ENCODE data around the gene OAF. TPM values are rescaled to one million over a fixed set of nuclear protein-coding genes. Genes with fewer than 3 reads are reported as not detected.
A peak's percentile ranks its signal among the peaks of the same experiment; 100 is the strongest.

Gene OAF
- total and polyA plus RNA-seq, 9 donors, result 26.6 to 170 (median 66.3) TPM

DNA sequence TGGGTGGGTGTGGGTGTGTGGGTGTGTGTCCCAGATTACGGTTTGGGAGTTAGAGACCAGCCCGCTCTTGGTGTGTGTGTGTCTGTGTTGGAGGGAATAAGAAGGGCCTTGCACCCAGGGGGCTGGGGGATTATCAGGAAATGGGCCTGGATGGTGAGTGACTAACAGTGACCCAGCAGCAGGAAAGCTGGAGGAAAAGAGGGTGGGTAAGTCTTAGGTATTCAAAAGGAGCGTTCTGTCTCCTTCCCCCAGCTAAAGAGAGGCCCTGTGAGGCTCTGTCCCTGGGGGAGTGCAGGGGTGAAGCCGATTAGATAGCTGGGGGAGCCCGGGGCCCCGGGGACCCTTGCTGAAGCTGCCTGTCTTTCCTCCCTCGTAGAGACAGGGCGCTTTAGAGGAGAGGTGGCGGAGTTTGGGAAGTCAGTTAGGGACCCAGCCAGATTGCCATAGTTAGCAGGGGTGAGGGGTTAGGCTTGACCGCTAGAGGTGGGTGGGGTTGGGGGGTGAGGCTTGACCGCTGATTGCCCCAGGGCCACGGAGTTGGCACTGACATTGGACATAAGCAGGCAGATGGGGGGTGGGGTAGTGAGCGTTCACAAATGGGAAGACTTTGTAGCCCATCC is 1.5 kb downstream of the OAF start:
- Histone ChIP-seq H3K4me1 (ENCODE audit: insufficient read depth) (peaks cover 24% of the 10 kb centered on the region), H3K27ac (peak overlapping the region; percentile 58 to 89), H3K27me3 (no peaks in the 10 kb centered on the region), H3K36me3 (no peaks in the 10 kb centered on the region), H3K4me3 (peak overlapping the region; percentile 63), H3K9me3 (no peaks in the 10 kb centered on the region)
- WGBS, 3 donors, result 10 to 24% (median 15%) methylated on average over 13 of the region's 13 CpGs
- intact Hi-C loops (cut with DNase I), result no loop called here
- TF ChIP-seq EP300 (IDR thresholded peaks at IDR 0.05), result no peak
- TF ChIP-seq, protein P1, sequence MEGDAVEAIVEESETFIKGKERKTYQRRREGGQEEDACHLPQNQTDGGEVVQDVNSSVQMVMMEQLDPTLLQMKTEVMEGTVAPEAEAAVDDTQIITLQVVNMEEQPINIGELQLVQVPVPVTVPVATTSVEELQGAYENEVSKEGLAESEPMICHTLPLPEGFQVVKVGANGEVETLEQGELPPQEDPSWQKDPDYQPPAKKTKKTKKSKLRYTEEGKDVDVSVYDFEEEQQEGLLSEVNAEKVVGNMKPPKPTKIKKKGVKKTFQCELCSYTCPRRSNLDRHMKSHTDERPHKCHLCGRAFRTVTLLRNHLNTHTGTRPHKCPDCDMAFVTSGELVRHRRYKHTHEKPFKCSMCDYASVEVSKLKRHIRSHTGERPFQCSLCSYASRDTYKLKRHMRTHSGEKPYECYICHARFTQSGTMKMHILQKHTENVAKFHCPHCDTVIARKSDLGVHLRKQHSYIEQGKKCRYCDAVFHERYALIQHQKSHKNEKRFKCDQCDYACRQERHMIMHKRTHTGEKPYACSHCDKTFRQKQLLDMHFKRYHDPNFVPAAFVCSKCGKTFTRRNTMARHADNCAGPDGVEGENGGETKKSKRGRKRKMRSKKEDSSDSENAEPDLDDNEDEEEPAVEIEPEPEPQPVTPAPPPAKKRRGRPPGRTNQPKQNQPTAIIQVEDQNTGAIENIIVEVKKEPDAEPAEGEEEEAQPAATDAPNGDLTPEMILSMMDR (IDR thresholded peaks at IDR 0.05), result no peak
- TF ChIP-seq POLR2A (IDR thresholded peaks at IDR 0.05), result no peak
- DNase-seq, result no peak

GRCh38 chr11:120212926-120213325 is 2.1 kb downstream of the OAF start:
- TF ChIP-seq EP300 (IDR thresholded peaks at IDR 0.05) (no peak), POLR2A (IDR thresholded peaks at IDR 0.05) (no peak)
- TF ChIP-seq, protein P1 (IDR thresholded peaks at IDR 0.05), result no peak

DNA sequence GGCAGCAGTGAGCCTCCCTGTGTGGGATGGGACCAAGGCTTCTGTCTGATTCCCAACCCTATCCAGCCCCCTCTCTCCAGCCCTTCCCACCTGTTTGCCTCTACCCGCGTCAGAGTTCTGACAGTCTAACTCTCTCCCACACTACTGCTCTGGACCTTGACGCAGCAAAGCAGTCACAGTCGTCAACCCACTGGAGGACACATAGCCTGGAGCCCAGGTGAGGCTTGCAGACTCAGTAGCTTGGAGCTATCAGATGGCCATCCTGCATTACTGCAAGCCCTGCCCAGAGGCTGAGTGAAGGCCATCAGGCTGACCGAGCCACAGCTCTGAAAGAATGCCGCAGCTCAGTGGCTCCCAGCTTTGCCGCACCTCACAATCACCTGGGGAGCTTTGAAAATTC is 3.7 kb downstream of the OAF start:
- Histone ChIP-seq H3K9me3 (no peaks in the 10 kb centered on the region), H3K27me3 (no peaks in the 10 kb centered on the region), H3K4me1 (ENCODE audit: insufficient read depth) (peaks cover 30% of the 10 kb centered on the region), H3K36me3 (no peaks in the 10 kb centered on the region), H3K27ac (no peak overlapping the region), H3K4me3 (no peak overlapping the region)
- intact Hi-C loops (cut with DNase I), result no loop called here
- WGBS, 3 donors, result 68 to 78% (median 74%) methylated on average over 7 of the region's 7 CpGs
- DNase-seq, result no peak
- TF ChIP-seq POLR2A (IDR thresholded peaks at IDR 0.05), result no peak
- no peak for TF ChIP-seq EP300 (IDR thresholded peaks at IDR 0.05)
- TF ChIP-seq, protein P1 (IDR thresholded peaks at IDR 0.05), result no peak

More at GRCh38 chr11:120212926-120213325, 2.1 kb downstream of the OAF start:
- Histone ChIP-seq H3K27ac (peak overlapping the region; percentile 58 to 89), H3K4me3 (peak overlapping the region; percentile 63), H3K4me1 (ENCODE audit: insufficient read depth) (peaks cover 23% of the 10 kb centered on the region), H3K36me3 (no peaks in the 10 kb centered on the region), H3K9me3 (no peaks in the 10 kb centered on the region), H3K27me3 (no peaks in the 10 kb centered on the region)
- intact Hi-C loops (cut with DNase I), result no loop called here
- no peak for DNase-seq
- 43 to 53% (median 43%) methylated on average over 2 of the region's 2 CpGs for WGBS, 3 donors

- 6 to 31% (median 10%) methylated on average over 5 of the region's 5 CpGs for WGBS, 3 donors
- TF ChIP-seq EP300 (IDR thresholded peaks at IDR 0.05) (no peak), POLR2A (IDR thresholded peaks at IDR 0.05) (no peak)
- TF ChIP-seq, protein P1 (IDR thresholded peaks at IDR 0.05), result no peak
- H3K4me3 ChIP-seq, result no peak overlapping the region
- H3K36me3 ChIP-seq, result no peaks in the 10 kb centered on the region
- DNase-seq, result peak; percentile 55 to 77 (median 61)
- peak overlapping the region in 1 of 2 donors; percentile 46 for H3K27ac ChIP-seq
- no peaks in the 10 kb centered on the region for H3K27me3 ChIP-seq
- intact Hi-C loops (cut with DNase I), result no loop called here
- no peaks in the 10 kb centered on the region for H3K9me3 ChIP-seq
- H3K4me1 ChIP-seq (ENCODE audit: insufficient read depth), result peaks cover 25% of the 10 kb centered on the region
Measured at GRCh38 chr11:120215634-120216033, 4.8 kb downstream of the OAF start.
